Sigmoid colon (tissue), 4 donors: Measurements from ENCODE around the gene GOLGA8H.
"Not testable (repeated sequence)": the region's sequence is repeated elsewhere in the genome, so short reads cannot be mapped to it uniquely, and the experiment has no call there.

Experiments used
- CTCF ChIP-seq, 4 experiments: fragments of 450-650 bp in 3 of 4; fragments of 200-600 bp in 1 of 4; IDR thresholded peaks; one replicate each; pipeline ENCODE4 v1.5.1; 2016 to 2019; ENCODE audit warnings: antibody characterized with exemption in 4 of 4, mild to moderate bottlenecking in 3 of 4, moderate library complexity in 2 of 4
- EP300 ChIP-seq, 4 donors: sonication (generic); formaldehyde crosslinking; IDR thresholded peaks; one replicate each; pipeline ENCODE4 v1.6.1; 2017; ENCODE audit warnings: antibody characterized with exemption in 4 of 4
- POLR2AphosphoS5 ChIP-seq, 4 donors: sonication (generic); formaldehyde crosslinking; IDR thresholded peaks; one replicate each; pipeline ENCODE4 v1.6.1; 2017; ENCODE audit warnings: antibody characterized with exemption in 4 of 4

GRCh38 chr15:30626194-30626565 is 22.4 kb downstream of the GOLGA8H start:
- TF ChIP-seq CTCF, POLR2AphosphoS5, EP300 (IDR thresholded peaks at IDR 0.05): not testable (repeated sequence)
